ENCODE measurements around the gene RAMP1. TPM values are rescaled to one million over a fixed set of nuclear protein-coding genes. Genes with fewer than 3 reads are reported as not detected.

The RAMP1 gene
- total RNA-seq, 1 experiment from 2014 or later: 0.63 TPM

GRCh38 chr2:237913193-237913917 is 53.9 kb downstream of the RAMP1 start:
- Mint-ChIP-seq H3K9me3 (peaks cover 8 to 9% of the 10 kb centered on the region in 2 experiments), H3K4me1 (no peaks in the 10 kb centered on the region), H3K27me3 (ENCODE audit: low read depth) (no peaks in the 10 kb centered on the region), H3K36me3 (ENCODE audit: insufficient read depth in 1 of 3, low read depth in 3 of 3) (peaks cover 0 to 1% (median 0%) of the 10 kb centered on the region in 3 experiments; a peak in 3 of 7 replicates), H3K4me3 (no peak overlapping the region), H3K27ac (peak overlapping the region in 1 of 3 experiments; percentile 48; a peak in 1 of 7 replicates)
- no peak overlapping the region for H3K14ac ChIP-seq (ENCODE audit: insufficient read depth, low read length)
- H3K4me1 ChIP-seq (ENCODE audit: insufficient read depth, low read length): no peaks in the 10 kb centered on the region
- no peak overlapping the region for H2BK12ac ChIP-seq (ENCODE audit: insufficient read length, low read depth, low read length)
- no peaks in the 10 kb centered on the region for H3K79me2 ChIP-seq (ENCODE audit: insufficient read depth, low read length)
- no peak overlapping the region for H2BK15ac ChIP-seq (ENCODE audit: low read depth, low read length)
- H3K4ac ChIP-seq (ENCODE audit: low read depth, low read length): no peak overlapping the region
- H4K5ac ChIP-seq (ENCODE audit: insufficient read length, low read depth, low read length): no peak overlapping the region
- no peaks in the 10 kb centered on the region for H3K23me2 ChIP-seq (ENCODE audit: insufficient read length, low read depth, low read length, poor library complexity, severe bottlenecking)
- H3K9me3 ChIP-seq (ENCODE audit: control insufficient read depth, low read depth, low read length): no peaks in the 10 kb centered on the region
- no peak overlapping the region for H2BK120ac ChIP-seq (ENCODE audit: low read depth, low read length, poor library complexity, severe bottlenecking)
- H3K27ac ChIP-seq (ENCODE audit: insufficient read length, low read depth, low read length): no peak overlapping the region
- no peak for DNase-seq
- no peak overlapping the region for H2BK5ac ChIP-seq (ENCODE audit: insufficient read length, low read length)
- H3K23ac ChIP-seq (ENCODE audit: insufficient read length, low read depth, low read length): no peak overlapping the region
- no peak overlapping the region for H4K8ac ChIP-seq (replicated peaks; ENCODE audit: insufficient read length, low read depth, low read length)
- H2BK20ac ChIP-seq (ENCODE audit: low read depth, low read length, poor library complexity, severe bottlenecking): no peak overlapping the region
- H3K79me1 ChIP-seq (ENCODE audit: insufficient read depth, low read depth, low read length, poor library complexity, severe bottlenecking): no peaks in the 10 kb centered on the region
- no peak overlapping the region for H4K91ac ChIP-seq (ENCODE audit: insufficient read length, low read depth, low read length)
- no peak overlapping the region for H3K56ac ChIP-seq (ENCODE audit: insufficient read length, low read depth, low read length)
- no CpG with 5 or more reads among the region's 26 CpGs for WGBS (ENCODE audit: extremely low coverage, insufficient read length, low lambda C conversion rate)
- H3T11ph ChIP-seq (ENCODE audit: low read length): no peak overlapping the region
- no peak for TF ChIP-seq CTCF (conservative IDR thresholded peaks at IDR 0.05)
- H3K27me3 ChIP-seq (ENCODE audit: insufficient read depth, low read length): no peaks in the 10 kb centered on the region
- no peak overlapping the region for H3K9ac ChIP-seq (ENCODE audit: extremely low read depth, insufficient read length, low read length)
- no peak overlapping the region for H3K18ac ChIP-seq (ENCODE audit: insufficient read length, low read depth, low read length)
- no peak overlapping the region for H2AK5ac ChIP-seq (ENCODE audit: insufficient read length, low read length)
- no peak overlapping the region for H2AFZ ChIP-seq (ENCODE audit: low read length)
- H3K4me2 ChIP-seq (ENCODE audit: insufficient read depth, insufficient read length, low read length): no peak overlapping the region
- H4K20me1 ChIP-seq (ENCODE audit: control insufficient read depth, insufficient read depth, insufficient read length): no peaks in the 10 kb centered on the region

Measured in H9 (cell line).